Thyroid gland (tissue), 4 donors: ENCODE results near the gene PSKH1.

Experiments used
- CTCF ChIP-seq, 6 experiments: fragments of 200-600 bp in 3 of 6; fragments of 450-650 bp in 3 of 6; sonication (generic) in 3 of 6; IDR thresholded peaks; one replicate each; pipeline ENCODE4 v1.5.1; 2016 to 2019; ENCODE audit warnings: antibody characterized with exemption in 6 of 6, mild to moderate bottlenecking in 2 of 6, inconsistent platforms in 1 of 6, moderate library complexity in 1 of 6
- POLR2A ChIP-seq, 2 donors: fragments of 450-650 bp; IDR thresholded peaks; one replicate each; pipeline ENCODE4 v1.6.1; 2017; ENCODE audit warnings: antibody characterized with exemption in 2 of 2, mild to moderate bottlenecking in 2 of 2, moderate library complexity in 1 of 2

GRCh38 chr16:67914758-67915495 is 21.9 kb downstream of the PSKH1 start:
- TF ChIP-seq CTCF (IDR thresholded peaks at IDR 0.05) (no peak), POLR2A (IDR thresholded peaks at IDR 0.05) (no peak)
